ENCODE measurements around the gene KRTAP19-8. TPM values are rescaled to one million over a fixed set of nuclear protein-coding genes. Genes with fewer than 3 reads are reported as not detected.

The KRTAP19-8 gene
- total and polyA plus RNA-seq, 4 donors = not detected

- TF ChIP-seq CTCF (IDR thresholded peaks at IDR 0.05; ENCODE audit: low read depth, low read length, missing input control) (no peak), YY1 (IDR thresholded peaks at IDR 0.05) (no peak), GABPA (IDR thresholded peaks at IDR 0.05 in 1 of 2, conservative IDR thresholded peaks at IDR 0.05 in 1 of 2) (no peak), ZBTB33 (IDR thresholded peaks at IDR 0.05) (no peak), JUND (IDR thresholded peaks at IDR 0.05) (no peak), HNF4G (IDR thresholded peaks at IDR 0.05) (no peak), FOXA2 (IDR thresholded peaks at IDR 0.05) (no peak)
Observed at GRCh38 chr21:31087639-31088473, 49.6 kb upstream of the KRTAP19-8 start (continued).

- WGBS = 40% methylated on average over 6 of the region's 6 CpGs
- Histone ChIP-seq H3K27me3 (ENCODE audit: control insufficient read depth in 4 of 4, insufficient read depth in 4 of 4, low read length in 3 of 4) (no peaks in the 10 kb centered on the region), H3K36me3 (ENCODE audit: control insufficient read depth in 4 of 4, insufficient read depth in 3 of 4, low read depth in 1 of 4, low read length in 3 of 4) (no peaks in the 10 kb centered on the region), H3K4me3 (ENCODE audit: low read depth in 1 of 3, low read length in 3 of 3) (no peak overlapping the region), H3K27ac (ENCODE audit: low read depth in 1 of 2, low read length in 2 of 2) (no peak overlapping the region), H3K9me3 (ENCODE audit: control insufficient read depth in 4 of 4, low read length in 3 of 4) (no peaks in the 10 kb centered on the region), H3K9ac (ENCODE audit: low read depth in 1 of 2, low read length in 2 of 2) (no peak overlapping the region), H3K4me1 (ENCODE audit: control insufficient read depth in 4 of 4, insufficient read depth in 4 of 4, low read length in 3 of 4) (no peaks in the 10 kb centered on the region)
- DNase-seq (ENCODE audit: low spot score) = no peak
- TF ChIP-seq HNF4A (conservative IDR thresholded peaks at IDR 0.05) (peak; percentile 57 to 72), MAX (IDR thresholded peaks at IDR 0.05) (no peak)
Observed at GRCh38 chr21:31084689-31085088, 46.4 kb upstream of the KRTAP19-8 start.

GRCh38 chr21:31078796-31079195 is 40.5 kb upstream of the KRTAP19-8 start:
- DNase-seq (ENCODE audit: low spot score) = no peak
- Histone ChIP-seq H3K9ac (ENCODE audit: low read depth in 1 of 2, low read length in 2 of 2) (no peak overlapping the region), H3K27me3 (ENCODE audit: control insufficient read depth in 4 of 4, insufficient read depth in 4 of 4, low read length in 3 of 4) (no peaks in the 10 kb centered on the region), H3K36me3 (ENCODE audit: control insufficient read depth in 4 of 4, insufficient read depth in 3 of 4, low read depth in 1 of 4, low read length in 3 of 4) (no peaks in the 10 kb centered on the region), H3K4me1 (ENCODE audit: control insufficient read depth in 4 of 4, insufficient read depth in 4 of 4, low read length in 3 of 4) (no peaks in the 10 kb centered on the region), H3K9me3 (ENCODE audit: control insufficient read depth in 4 of 4, low read length in 3 of 4) (no peaks in the 10 kb centered on the region), H3K4me3 (ENCODE audit: low read depth in 1 of 3, low read length in 3 of 3) (no peak overlapping the region), H3K27ac (ENCODE audit: low read depth in 1 of 2, low read length in 2 of 2) (no peak overlapping the region)
- TF ChIP-seq HNF4A (conservative IDR thresholded peaks at IDR 0.05) = no peak
- no peak for TF ChIP-seq NR2F2 (IDR thresholded peaks at IDR 0.05)
- no peak for TF ChIP-seq EGR1 (IDR thresholded peaks at IDR 0.05; ENCODE audit: low read depth in 2 of 2)
- TF ChIP-seq TAF1 (conservative IDR thresholded peaks at IDR 0.05) = no peak
- no peak for TF ChIP-seq ATF3 (IDR thresholded peaks at IDR 0.05)
- no peak for TF ChIP-seq CTCF (IDR thresholded peaks at IDR 0.05; ENCODE audit: low read depth, low read length, missing input control)
- no peak for TF ChIP-seq REST (IDR thresholded peaks at IDR 0.05)
- 56% methylated on average over 4 of the region's 4 CpGs for WGBS
